Activated CD4-positive, alpha-beta T cell treated with anti-CD3 and anti-CD28 coated beads, Interleukin-2, amount 10 ng/mL, durations not matched to agents 7 days and 5 days (primary cell): ENCODE measurements around the gene MRPL2. TPM values are rescaled to one million over a fixed set of nuclear protein-coding genes. Genes with fewer than 3 reads are reported as not detected.

Source experiments
- CTCF ChIA-PET: fragments of 350-600 bp; sonication (Branson Sonifier 250); formaldehyde crosslinking; loops from one replicate; lab custom pipeline; 2021; ENCODE audit warnings: antibody characterized with exemption; lab: Charles Lee
- POLR2A ChIA-PET: fragments of 350-600 bp; sonication (Branson Sonifier 250); formaldehyde crosslinking; loops from one replicate; lab custom pipeline; 2021; ENCODE audit warnings: antibody characterized with exemption; lab: Charles Lee
- DNase-seq: peaks from one replicate; pipeline ENCODE4 v3.0.0-alpha.2; 2020
- H3K27ac Mint-ChIP-seq: one replicate; pipeline ENCODE4 v1.8.0; 2021; ENCODE audit warnings: mild to moderate bottlenecking, moderate library complexity, mixed read lengths
- H3K27me3 Mint-ChIP-seq: one replicate; pipeline ENCODE4 v1.8.0; 2021; ENCODE audit warnings: mixed read lengths
- H3K36me3 Mint-ChIP-seq: one replicate; pipeline ENCODE4 v1.8.0; 2021; ENCODE audit warnings: low read depth, mixed read lengths
- H3K4me1 Mint-ChIP-seq: one replicate; pipeline ENCODE4 v1.8.0; 2021; ENCODE audit warnings: mixed read lengths
- H3K4me3 Mint-ChIP-seq: one replicate; pipeline ENCODE4 v1.8.0; 2021; ENCODE audit warnings: mild to moderate bottlenecking, moderate library complexity, mixed read lengths
- H3K9me3 Mint-ChIP-seq: one replicate; pipeline ENCODE4 v1.8.0; 2021; ENCODE audit warnings: mixed read lengths
- total RNA-seq, 2 experiments: library from RNA; stranded (reverse); gene quantifications; one replicate each; pipeline ENCODE4 v1.2.3, GENCODE V29; 2021

The MRPL2 gene
- total RNA-seq, 2 experiments from 2014 or later, result 53.9 to 59.3 TPM

GRCh38 chr6:43038727-43039126, 20.5 kb downstream of the MRPL2 start:
- H3K27me3 Mint-ChIP-seq, result no peaks in the 10 kb centered on the region
- CTCF ChIA-PET, result interaction anchor here (0.9 to 1.7 kb wide), 2 partner anchors 11 to 15 kb away, joined by 5 read pairs; no protein-coding TSS in a partner anchor
- no peaks in the 10 kb centered on the region for H3K4me1 Mint-ChIP-seq
- H3K4me3 Mint-ChIP-seq, result no peak overlapping the region
- POLR2A ChIA-PET, result no interaction called here
- peak overlapping the region; percentile 76 for H3K27ac Mint-ChIP-seq
- H3K9me3 Mint-ChIP-seq, result no peaks in the 10 kb centered on the region
- H3K36me3 Mint-ChIP-seq, result peaks cover 23% of the 10 kb centered on the region
- no peak for DNase-seq

DNA sequence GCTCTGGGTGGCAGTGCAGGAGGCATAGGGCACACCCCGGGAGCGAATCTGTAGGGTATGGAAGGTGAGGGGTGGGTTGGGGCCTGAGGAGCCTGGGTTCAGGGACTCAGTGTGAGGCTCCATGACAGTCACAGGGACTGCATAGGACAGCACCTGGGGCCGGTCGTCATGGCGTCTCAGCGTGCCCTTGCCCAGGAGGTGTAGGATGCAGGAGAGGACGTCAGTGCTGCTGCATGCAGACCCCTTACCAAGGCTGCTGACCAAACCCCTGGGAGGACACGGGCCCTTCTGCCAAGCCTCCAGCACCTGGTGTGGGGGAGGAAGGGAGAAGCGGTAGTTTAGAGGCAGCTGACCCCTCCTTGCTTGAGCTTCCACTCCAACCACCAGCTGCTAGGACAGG, 21.5 kb downstream of the MRPL2 start:
- Mint-ChIP-seq H3K36me3 (peaks cover 20% of the 10 kb centered on the region), H3K9me3 (no peaks in the 10 kb centered on the region), H3K27me3 (no peaks in the 10 kb centered on the region), H3K4me3 (no peak overlapping the region), H3K27ac (no peak overlapping the region), H3K4me1 (no peaks in the 10 kb centered on the region)
- POLR2A ChIA-PET, result no interaction called here
- CTCF ChIA-PET, result no interaction called here
- no peak for DNase-seq

GRCh38 chr6:43037197-43037596, 22.0 kb downstream of the MRPL2 start:
- Mint-ChIP-seq H3K9me3 (no peaks in the 10 kb centered on the region), H3K27me3 (no peaks in the 10 kb centered on the region), H3K4me3 (no peak overlapping the region), H3K27ac (no peak overlapping the region), H3K36me3 (peaks cover 20% of the 10 kb centered on the region), H3K4me1 (no peaks in the 10 kb centered on the region)
- ChIA-PET POLR2A (no interaction called here), CTCF (no interaction called here)
- DNase-seq, result no peak

DNA sequence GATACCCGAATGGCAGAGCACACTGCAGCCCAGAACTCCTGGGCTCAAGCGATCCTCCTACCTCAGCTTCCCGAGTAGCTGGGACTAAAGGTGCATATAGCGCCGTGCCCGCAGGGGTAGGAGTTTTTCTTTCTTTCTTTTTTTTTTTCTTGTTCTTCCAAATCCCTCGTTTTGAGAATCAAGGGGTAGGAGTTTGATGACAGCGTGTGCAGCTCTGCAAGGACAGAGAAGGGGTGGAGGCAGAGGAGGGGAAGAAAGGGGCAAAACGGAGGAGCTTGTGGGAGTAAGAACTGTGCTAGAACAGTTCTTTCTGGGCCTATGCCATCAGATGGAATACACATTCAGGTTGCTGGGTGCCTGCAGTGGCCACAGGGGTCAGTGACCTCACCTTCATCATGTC, 22.5 kb downstream of the MRPL2 start:
- Mint-ChIP-seq H3K4me1 (no peaks in the 10 kb centered on the region), H3K27me3 (no peaks in the 10 kb centered on the region), H3K27ac (peak overlapping the region; percentile 9), H3K36me3 (peaks cover 23% of the 10 kb centered on the region), H3K9me3 (no peaks in the 10 kb centered on the region), H3K4me3 (no peak overlapping the region)
- ChIA-PET POLR2A (no interaction called here), CTCF (interaction anchor here (1.4 kb wide), 1 partner anchor 17 kb away, joined by 3 read pairs; the partner anchor contains the start of gene CUL7)
- DNase-seq, result no peak

- peaks cover 27% of the 10 kb centered on the region for H3K36me3 Mint-ChIP-seq
- H3K27ac Mint-ChIP-seq, result peak overlapping the region; percentile 31
- no peaks in the 10 kb centered on the region for H3K4me1 Mint-ChIP-seq
- DNase-seq, result no peak
- ChIA-PET POLR2A (no interaction called here), CTCF (interaction anchor here (0.6 to 1.4 kb wide), 7 partner anchors 10 to 466 kb away, joined by 3 to 5 read pairs (median 3); partner anchors contain the start of gene CUL7)
- H3K9me3 Mint-ChIP-seq, result no peaks in the 10 kb centered on the region
- H3K27me3 Mint-ChIP-seq, result no peaks in the 10 kb centered on the region
- H3K4me3 Mint-ChIP-seq, result no peak overlapping the region
Observed at GRCh38 chr6:43035495-43036194, 23.6 kb downstream of the MRPL2 start.

- Mint-ChIP-seq H3K36me3 (peaks cover 34% of the 10 kb centered on the region), H3K27ac (no peak overlapping the region), H3K4me1 (no peaks in the 10 kb centered on the region), H3K27me3 (no peaks in the 10 kb centered on the region), H3K9me3 (no peaks in the 10 kb centered on the region), H3K4me3 (no peak overlapping the region)
- ChIA-PET CTCF (interaction anchor here (0.6 to 1.1 kb wide), 2 partner anchors 13 to 122 kb away, joined by 3 to 5 read pairs; no protein-coding TSS in a partner anchor), POLR2A (no interaction called here)
- DNase-seq, result no peak
Observed at GRCh38 chr6:43034190-43034525, 25.1 kb downstream of the MRPL2 start.

DNA sequence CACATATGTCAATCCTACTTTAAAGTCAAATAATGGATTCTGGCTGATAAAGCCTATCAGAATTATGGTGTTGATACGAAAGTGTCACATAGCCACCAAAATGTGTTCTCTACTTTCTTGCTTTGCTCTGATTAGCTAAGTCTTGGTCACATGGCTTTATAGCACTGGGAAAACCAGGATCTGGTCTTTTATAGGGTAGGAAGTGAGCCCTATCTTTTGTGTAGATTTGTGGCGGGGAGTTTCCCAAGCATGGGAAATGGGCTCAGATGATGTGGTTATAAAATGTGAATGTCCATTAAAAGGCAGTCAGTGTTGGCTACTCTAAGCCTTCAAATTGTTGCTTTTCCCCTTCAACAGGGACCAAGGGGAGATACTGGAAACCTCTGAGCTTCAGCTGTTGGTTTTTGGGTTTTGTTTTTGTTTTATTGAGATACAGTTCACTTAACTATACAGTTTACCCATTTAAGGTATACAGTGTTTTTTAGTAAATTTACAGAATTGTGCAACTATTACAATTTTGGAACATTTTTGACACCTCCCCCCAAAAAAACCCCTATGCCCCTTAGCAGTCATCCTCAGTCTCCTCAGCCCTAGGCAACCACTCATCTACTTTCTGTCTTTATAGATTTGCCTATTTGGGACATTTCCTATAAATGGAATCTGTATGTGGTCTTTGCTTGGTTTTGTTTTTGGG, 25.6 kb downstream of the MRPL2 start:
- H3K4me1 Mint-ChIP-seq, result no peaks in the 10 kb centered on the region
- ChIA-PET POLR2A (no interaction called here), CTCF (interaction anchor here (0.6 to 1.5 kb wide), 2 partner anchors 16 to 122 kb away, joined by 4 to 5 read pairs; no protein-coding TSS in a partner anchor)
- no peaks in the 10 kb centered on the region for H3K27me3 Mint-ChIP-seq
- no peak overlapping the region for H3K4me3 Mint-ChIP-seq
- H3K9me3 Mint-ChIP-seq, result no peaks in the 10 kb centered on the region
- no peak for DNase-seq
- peaks cover 35% of the 10 kb centered on the region for H3K36me3 Mint-ChIP-seq
- H3K27ac Mint-ChIP-seq, result no peak overlapping the region

- H3K9me3 Mint-ChIP-seq, result no peaks in the 10 kb centered on the region
- DNase-seq, result no peak
- H3K36me3 Mint-ChIP-seq, result peaks cover 38% of the 10 kb centered on the region
- no peak overlapping the region for H3K27ac Mint-ChIP-seq
- H3K4me3 Mint-ChIP-seq, result no peak overlapping the region
- no peaks in the 10 kb centered on the region for H3K27me3 Mint-ChIP-seq
- POLR2A ChIA-PET, result no interaction called here
- no peaks in the 10 kb centered on the region for H3K4me1 Mint-ChIP-seq
- CTCF ChIA-PET, result interaction anchor here (0.6 to 1.5 kb wide), 4 partner anchors 16 to 445 kb away, joined by 3 to 4 read pairs (median 3); no protein-coding TSS in a partner anchor
Observed at GRCh38 chr6:43032326-43032725, 26.9 kb downstream of the MRPL2 start.

GRCh38 chr6:43029120-43029519, 30.1 kb downstream of the MRPL2 start:
- Mint-ChIP-seq H3K27ac (no peak overlapping the region), H3K4me1 (peaks cover 10% of the 10 kb centered on the region), H3K9me3 (no peaks in the 10 kb centered on the region), H3K27me3 (no peaks in the 10 kb centered on the region), H3K4me3 (no peak overlapping the region), H3K36me3 (peaks cover 57% of the 10 kb centered on the region)
- no peak for DNase-seq
- CTCF ChIA-PET, result interaction anchor here (1.1 to 1.8 kb wide), 3 partner anchors 8 to 18 kb away, joined by 3 to 5 read pairs (median 4); no protein-coding TSS in a partner anchor
- POLR2A ChIA-PET, result no interaction called here

DNA sequence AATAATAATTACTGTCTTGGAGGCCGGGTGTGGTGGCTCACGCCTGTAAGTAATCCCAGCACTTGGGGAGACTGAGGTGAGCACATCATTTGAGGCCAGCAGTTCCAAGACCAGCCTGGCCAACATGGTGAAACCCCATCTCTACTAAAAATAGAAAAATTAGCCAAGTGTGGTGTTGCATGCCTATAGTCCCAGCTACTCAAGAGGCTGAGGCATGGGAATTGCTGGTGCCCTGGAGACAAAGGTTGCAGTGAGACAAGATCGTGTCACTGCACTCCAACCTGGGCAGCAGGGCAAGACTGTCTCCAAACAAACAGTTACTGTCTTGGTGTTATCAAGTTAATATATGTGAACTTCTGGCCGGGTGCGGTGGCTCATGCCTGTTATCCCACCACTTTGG, 32.9 kb downstream of the MRPL2 start:
- POLR2A ChIA-PET, result interaction anchor here (0.6 kb wide), 1 partner anchor 542 kb away, joined by 3 read pairs; no protein-coding TSS in a partner anchor
- Mint-ChIP-seq H3K36me3 (peaks cover 52% of the 10 kb centered on the region), H3K9me3 (no peaks in the 10 kb centered on the region), H3K4me3 (no peak overlapping the region), H3K4me1 (peaks cover 18% of the 10 kb centered on the region), H3K27ac (no peak overlapping the region), H3K27me3 (no peaks in the 10 kb centered on the region)
- CTCF ChIA-PET, result no interaction called here
- no peak for DNase-seq

DNA sequence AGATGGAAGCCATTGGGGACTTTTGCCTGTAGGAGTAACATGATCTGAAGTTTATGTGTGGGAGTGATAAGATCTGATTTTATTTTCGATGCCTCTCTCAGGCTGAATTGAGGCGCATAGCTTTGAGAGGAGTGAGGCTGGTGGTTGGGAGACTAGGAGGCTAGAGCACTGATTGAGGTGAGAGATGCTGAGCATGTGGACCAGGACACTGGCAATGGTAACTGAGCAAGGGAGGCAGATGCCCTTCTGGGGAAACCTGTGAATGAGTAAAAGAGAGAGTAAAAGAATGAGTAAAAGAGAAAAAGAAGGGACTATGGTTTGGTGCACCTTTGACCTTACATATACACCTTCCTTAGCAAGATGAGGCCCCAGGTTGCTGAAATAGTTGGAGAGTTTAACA, 34.8 kb downstream of the MRPL2 start:
- Mint-ChIP-seq H3K4me1 (peaks cover 22% of the 10 kb centered on the region), H3K4me3 (no peak overlapping the region), H3K36me3 (peaks cover 53% of the 10 kb centered on the region), H3K27me3 (no peaks in the 10 kb centered on the region), H3K27ac (peak overlapping the region; percentile 22), H3K9me3 (no peaks in the 10 kb centered on the region)
- POLR2A ChIA-PET, result interaction anchor here (0.9 kb wide), 1 partner anchor 95 kb away, joined by 3 read pairs; the partner anchor contains the start of gene CNPY3
- DNase-seq, result no peak
- CTCF ChIA-PET, result interaction anchor here (0.9 to 1.5 kb wide), 4 partner anchors 7 to 15 kb away, joined by 3 to 5 read pairs (median 4); partner anchors contain the start of genes KLHDC3 and MEA1

DNA sequence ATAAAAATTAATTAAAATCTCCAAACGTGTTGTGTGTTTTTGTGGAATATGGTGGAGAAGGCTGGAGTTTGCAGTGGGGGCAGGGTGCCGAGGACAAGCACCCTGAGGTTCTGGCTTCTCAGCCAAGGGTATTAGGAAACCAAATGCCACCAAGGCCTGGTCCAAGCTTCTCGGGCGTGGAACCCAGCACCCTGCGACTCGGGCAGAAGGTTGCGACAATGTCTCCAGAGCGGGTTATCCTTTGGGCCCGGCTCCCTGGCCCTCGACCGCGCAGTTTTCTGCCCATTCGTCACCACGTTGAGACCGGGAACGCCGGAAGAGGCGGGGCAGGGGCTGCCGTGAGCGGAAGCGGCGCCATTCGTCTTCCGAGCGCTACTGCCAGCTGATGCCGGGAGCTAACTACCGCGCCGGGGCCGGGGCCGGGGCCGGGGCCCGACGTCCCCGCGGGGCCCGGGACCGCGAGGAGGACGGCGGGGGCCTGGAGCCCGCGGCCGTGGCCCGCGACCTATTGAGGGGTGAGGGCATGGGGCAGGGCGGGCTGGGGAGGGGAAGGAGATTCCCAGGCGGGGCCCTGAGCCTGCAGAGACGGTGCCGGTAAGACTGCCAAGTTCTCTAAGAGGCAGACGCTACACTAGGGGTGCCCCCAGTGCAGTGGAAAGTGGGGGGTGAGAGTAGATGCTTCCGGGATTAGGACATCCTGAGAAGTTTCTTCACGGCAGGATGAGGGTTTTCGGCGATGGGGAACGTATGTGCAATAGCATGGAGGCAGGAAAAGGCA, 37.8 kb downstream of the MRPL2 start, which contains the start of gene RRP36:
RRP36 (plus strand) TSS at position 354 of the 778 bp plus-strand sequence; CDS start at position 386, 32 bp downstream.
- Mint-ChIP-seq H3K36me3 (peaks cover 51% of the 10 kb centered on the region), H3K4me3 (peak within 1 kb of the TSS; percentile 98), H3K9me3 (no peaks in the 10 kb centered on the region), H3K27ac (peak within 1 kb of the TSS; percentile 93), H3K27me3 (no peaks in the 10 kb centered on the region), H3K4me1 (peaks cover 24% of the 10 kb centered on the region)
- POLR2A ChIA-PET, result no interaction called here
- CTCF ChIA-PET, result interaction anchor here (0.7 to 1.1 kb wide), 7 partner anchors 9 to 530 kb away, joined by 3 to 4 read pairs (median 3); no protein-coding TSS in a partner anchor
- peak; percentile 60 for DNase-seq
